Stimulated activated naive CD8-positive, alpha-beta T cell treated with anti-CD3 and anti-CD28 coated beads, Interleukin-15, Interleukin-2, amounts not matched to agents 100 ng/mL and 50 ng/mL, for 24 hours (primary cell): Measurements from ENCODE around the gene CDH13.

Experiments used
- H3K27ac Mint-ChIP-seq: one replicate; pipeline ENCODE4 v1.8.0; 2021; ENCODE audit warnings: mild to moderate bottlenecking, mixed read lengths
- H3K27me3 Mint-ChIP-seq: one replicate; pipeline ENCODE4 v1.8.0; 2021; ENCODE audit warnings: mixed read lengths
- H3K36me3 Mint-ChIP-seq: one replicate; pipeline ENCODE4 v1.8.0; 2021; ENCODE audit warnings: low read depth, mixed read lengths
- H3K4me1 Mint-ChIP-seq: one replicate; pipeline ENCODE4 v1.8.0; 2021; ENCODE audit warnings: low read depth, mixed read lengths
- H3K4me3 Mint-ChIP-seq: one replicate; pipeline ENCODE4 v1.8.0; 2021; ENCODE audit warnings: mild to moderate bottlenecking, mixed read lengths
- H3K9me3 Mint-ChIP-seq: one replicate; pipeline ENCODE4 v1.8.0; 2021; ENCODE audit warnings: mixed read lengths

CDH13 gene

GRCh38 chr16:83653785-83654184 lies 1027.0 kb downstream of the CDH13 start:
- no peaks in the 10 kb centered on the region for H3K36me3 Mint-ChIP-seq
- no peaks in the 10 kb centered on the region for H3K4me1 Mint-ChIP-seq
- H3K9me3 Mint-ChIP-seq, result no peaks in the 10 kb centered on the region
- no peak overlapping the region for H3K4me3 Mint-ChIP-seq
- no peaks in the 10 kb centered on the region for H3K27me3 Mint-ChIP-seq
- H3K27ac Mint-ChIP-seq, result no peak overlapping the region

GRCh38 chr16:83660282-83660681 lies 1033.5 kb downstream of the CDH13 start:
- Mint-ChIP-seq H3K27me3 (no peaks in the 10 kb centered on the region), H3K36me3 (no peaks in the 10 kb centered on the region), H3K27ac (no peak overlapping the region), H3K4me1 (no peaks in the 10 kb centered on the region), H3K4me3 (no peak overlapping the region), H3K9me3 (no peaks in the 10 kb centered on the region)

GRCh38 chr16:83661656-83662055 lies 1034.9 kb downstream of the CDH13 start:
- H3K4me1 Mint-ChIP-seq, result no peaks in the 10 kb centered on the region
- H3K4me3 Mint-ChIP-seq, result no peak overlapping the region
- H3K27me3 Mint-ChIP-seq, result peaks cover 4% of the 10 kb centered on the region
- no peaks in the 10 kb centered on the region for H3K36me3 Mint-ChIP-seq
- no peak overlapping the region for H3K27ac Mint-ChIP-seq
- no peaks in the 10 kb centered on the region for H3K9me3 Mint-ChIP-seq

GRCh38 chr16:83666449-83666848 lies 1039.7 kb downstream of the CDH13 start:
- no peaks in the 10 kb centered on the region for H3K9me3 Mint-ChIP-seq
- H3K4me3 Mint-ChIP-seq, result no peak overlapping the region
- H3K36me3 Mint-ChIP-seq, result no peaks in the 10 kb centered on the region
- H3K27me3 Mint-ChIP-seq, result peaks cover 4% of the 10 kb centered on the region
- no peaks in the 10 kb centered on the region for H3K4me1 Mint-ChIP-seq
- H3K27ac Mint-ChIP-seq, result no peak overlapping the region

- no peak overlapping the region for H3K27ac Mint-ChIP-seq
- no peaks in the 10 kb centered on the region for H3K9me3 Mint-ChIP-seq
- H3K4me3 Mint-ChIP-seq, result no peak overlapping the region
- H3K27me3 Mint-ChIP-seq, result peaks cover 4% of the 10 kb centered on the region
- H3K36me3 Mint-ChIP-seq, result no peaks in the 10 kb centered on the region
- H3K4me1 Mint-ChIP-seq, result no peaks in the 10 kb centered on the region
Measured at GRCh38 chr16:83669456-83669855, 1042.7 kb downstream of the CDH13 start.

- Mint-ChIP-seq H3K4me1 (no peaks in the 10 kb centered on the region), H3K27me3 (no peaks in the 10 kb centered on the region), H3K9me3 (no peaks in the 10 kb centered on the region), H3K27ac (no peak overlapping the region), H3K4me3 (no peak overlapping the region), H3K36me3 (no peaks in the 10 kb centered on the region)
Measured at GRCh38 chr16:83674931-83675535, 1048.3 kb downstream of the CDH13 start.

- Mint-ChIP-seq H3K27me3 (no peaks in the 10 kb centered on the region), H3K27ac (no peak overlapping the region), H3K36me3 (no peaks in the 10 kb centered on the region), H3K9me3 (no peaks in the 10 kb centered on the region), H3K4me1 (no peaks in the 10 kb centered on the region), H3K4me3 (no peak overlapping the region)
Measured at GRCh38 chr16:83676086-83676485, 1049.3 kb downstream of the CDH13 start.

GRCh38 chr16:83680980-83681379 lies 1054.2 kb downstream of the CDH13 start:
- Mint-ChIP-seq H3K4me1 (no peaks in the 10 kb centered on the region), H3K27ac (no peak overlapping the region), H3K27me3 (peaks cover 10% of the 10 kb centered on the region), H3K36me3 (no peaks in the 10 kb centered on the region), H3K9me3 (no peaks in the 10 kb centered on the region), H3K4me3 (no peak overlapping the region)

GRCh38 chr16:83681381-83681956 lies 1054.7 kb downstream of the CDH13 start:
- no peaks in the 10 kb centered on the region for H3K9me3 Mint-ChIP-seq
- H3K36me3 Mint-ChIP-seq, result no peaks in the 10 kb centered on the region
- no peak overlapping the region for H3K4me3 Mint-ChIP-seq
- H3K4me1 Mint-ChIP-seq, result no peaks in the 10 kb centered on the region
- H3K27me3 Mint-ChIP-seq, result peaks cover 10% of the 10 kb centered on the region
- H3K27ac Mint-ChIP-seq, result no peak overlapping the region

GRCh38 chr16:83682116-83682867 lies 1055.5 kb downstream of the CDH13 start:
- Mint-ChIP-seq H3K9me3 (no peaks in the 10 kb centered on the region), H3K36me3 (no peaks in the 10 kb centered on the region), H3K27ac (no peak overlapping the region), H3K4me1 (no peaks in the 10 kb centered on the region), H3K4me3 (no peak overlapping the region), H3K27me3 (peaks cover 10% of the 10 kb centered on the region)

GRCh38 chr16:83682868-83683235 lies 1056.1 kb downstream of the CDH13 start:
- H3K4me3 Mint-ChIP-seq, result no peak overlapping the region
- no peak overlapping the region for H3K27ac Mint-ChIP-seq
- no peaks in the 10 kb centered on the region for H3K36me3 Mint-ChIP-seq
- peaks cover 12% of the 10 kb centered on the region for H3K27me3 Mint-ChIP-seq
- no peaks in the 10 kb centered on the region for H3K4me1 Mint-ChIP-seq
- no peaks in the 10 kb centered on the region for H3K9me3 Mint-ChIP-seq

GRCh38 chr16:83685615-83686165 lies 1058.9 kb downstream of the CDH13 start:
- peaks cover 14% of the 10 kb centered on the region for H3K27me3 Mint-ChIP-seq
- H3K4me1 Mint-ChIP-seq, result peaks cover 6% of the 10 kb centered on the region
- H3K27ac Mint-ChIP-seq, result no peak overlapping the region
- no peaks in the 10 kb centered on the region for H3K36me3 Mint-ChIP-seq
- H3K9me3 Mint-ChIP-seq, result no peaks in the 10 kb centered on the region
- no peak overlapping the region for H3K4me3 Mint-ChIP-seq

GRCh38 chr16:83686726-83687125 lies 1060.0 kb downstream of the CDH13 start:
- no peak overlapping the region for H3K27ac Mint-ChIP-seq
- H3K4me3 Mint-ChIP-seq, result no peak overlapping the region
- no peaks in the 10 kb centered on the region for H3K9me3 Mint-ChIP-seq
- no peaks in the 10 kb centered on the region for H3K36me3 Mint-ChIP-seq
- peaks cover 14% of the 10 kb centered on the region for H3K27me3 Mint-ChIP-seq
- H3K4me1 Mint-ChIP-seq, result peaks cover 6% of the 10 kb centered on the region

GRCh38 chr16:83689385-83689831 lies 1062.6 kb downstream of the CDH13 start:
- H3K4me1 Mint-ChIP-seq, result peaks cover 6% of the 10 kb centered on the region
- H3K36me3 Mint-ChIP-seq, result no peaks in the 10 kb centered on the region
- H3K4me3 Mint-ChIP-seq, result no peak overlapping the region
- H3K27me3 Mint-ChIP-seq, result peaks cover 4% of the 10 kb centered on the region
- no peaks in the 10 kb centered on the region for H3K9me3 Mint-ChIP-seq
- no peak overlapping the region for H3K27ac Mint-ChIP-seq

- H3K27me3 Mint-ChIP-seq, result peaks cover 4% of the 10 kb centered on the region
- peaks cover 6% of the 10 kb centered on the region for H3K4me1 Mint-ChIP-seq
- H3K27ac Mint-ChIP-seq, result no peak overlapping the region
- H3K36me3 Mint-ChIP-seq, result no peaks in the 10 kb centered on the region
- no peak overlapping the region for H3K4me3 Mint-ChIP-seq
- no peaks in the 10 kb centered on the region for H3K9me3 Mint-ChIP-seq
Measured at GRCh38 chr16:83692224-83692623, 1065.5 kb downstream of the CDH13 start.
